GM19328 (cell line): ENCODE data around the gene TFDP2.
"Not testable (repeated sequence)": the region's sequence is repeated elsewhere in the genome, so short reads cannot be mapped to it uniquely, and the experiment has no call there.

Experiments
- ATAC-seq: cut with Tn5 transposase; IDR thresholded peaks from one replicate; pipeline ENCODE4 v1.9.1; 2021; ENCODE audit warnings: mild to moderate bottlenecking, moderate library complexity; ENCODE audit not compliant: unreplicated experiment

The TFDP2 gene

DNA sequence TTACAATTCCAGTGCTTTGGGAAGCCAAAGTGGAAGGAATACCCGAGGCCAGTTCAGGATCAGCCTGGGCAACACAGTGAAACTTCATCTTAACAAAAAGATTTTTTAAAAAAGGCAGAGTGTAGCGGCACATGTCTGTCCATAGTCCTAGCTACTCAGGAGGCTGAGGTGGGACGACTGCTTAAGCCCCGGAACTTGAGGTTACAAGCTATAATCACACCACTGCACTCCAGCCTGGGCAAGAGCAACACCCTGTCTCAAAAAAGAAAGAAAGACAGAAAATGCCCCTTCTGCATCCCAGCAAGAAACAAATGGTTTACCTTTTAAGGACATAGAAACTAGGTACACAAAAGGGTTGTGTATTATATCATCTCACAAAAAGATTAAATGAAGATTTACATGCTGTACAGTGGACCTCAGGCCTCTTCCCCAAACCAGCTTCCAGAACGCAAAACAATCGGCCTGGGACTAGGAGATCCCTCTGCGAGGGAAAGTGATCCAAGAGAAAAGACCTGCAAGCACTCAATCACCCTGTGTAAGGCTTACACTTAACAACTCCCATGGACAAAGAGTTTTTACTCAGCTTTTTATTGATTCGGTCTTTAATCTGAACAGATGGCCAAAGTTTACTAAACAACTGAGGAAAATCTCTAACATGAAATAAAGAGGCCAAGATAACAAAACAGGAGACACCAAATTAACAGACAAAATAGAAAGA is 21.2 kb downstream of the TFDP2 start:
- no peak for ATAC-seq

DNA sequence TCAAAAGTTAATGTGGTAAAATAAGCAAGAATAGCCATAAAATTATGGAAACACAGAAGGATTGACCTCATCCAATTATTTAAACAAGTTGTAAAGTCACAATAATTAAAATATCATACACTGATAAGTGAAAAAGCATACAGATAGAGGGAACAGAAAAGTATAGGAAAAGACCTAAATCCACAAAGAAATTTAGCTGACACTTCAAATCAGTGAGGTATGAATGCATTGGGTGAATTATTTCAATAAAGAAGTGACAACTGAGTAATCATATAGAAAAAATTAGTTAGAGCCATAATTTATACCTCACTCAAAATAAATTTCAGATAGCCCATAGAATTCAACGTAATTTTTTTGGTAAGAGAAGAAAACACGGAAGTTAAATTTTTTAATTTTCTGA is 25.1 kb downstream of the TFDP2 start:
- ATAC-seq = no peak

DNA sequence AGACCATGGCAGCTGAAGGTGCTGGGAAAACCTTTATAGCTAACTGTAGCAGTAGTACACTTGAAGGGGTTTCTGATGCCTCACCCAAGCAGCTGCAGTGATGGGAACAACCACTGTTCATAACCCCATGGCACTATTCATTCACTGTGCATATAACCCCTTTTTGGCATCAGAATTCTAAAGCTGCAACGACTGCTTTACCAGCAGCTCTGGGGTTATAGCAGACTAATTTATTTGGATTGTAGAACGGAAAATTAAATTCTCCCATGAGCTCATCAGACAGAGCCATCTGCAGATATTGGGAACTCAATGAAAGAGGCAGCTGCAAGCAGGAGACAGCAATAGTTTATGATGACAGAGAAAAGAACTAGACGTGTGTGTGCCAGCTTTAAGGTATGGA is 28.6 kb downstream of the TFDP2 start:
- no peak for ATAC-seq

DNA sequence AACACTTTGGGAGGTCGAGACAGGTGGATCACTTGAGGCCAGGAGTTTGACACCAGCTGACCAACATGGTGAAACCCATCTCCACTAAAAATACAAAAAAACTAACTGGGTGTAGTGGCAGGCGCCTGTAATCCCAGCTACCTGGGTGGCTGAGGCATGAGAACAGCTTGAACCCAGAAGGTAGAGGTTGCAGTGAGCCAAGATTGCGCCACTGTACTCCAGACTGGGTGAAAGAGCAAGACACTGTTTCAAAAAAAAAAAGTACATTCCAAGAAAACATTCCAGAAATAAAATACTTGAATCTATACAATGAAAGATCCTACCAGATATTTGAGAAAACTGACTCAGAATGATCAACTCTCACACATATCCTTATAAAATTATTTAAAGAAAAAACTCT is 30.4 kb downstream of the TFDP2 start:
- ATAC-seq = no peak

DNA sequence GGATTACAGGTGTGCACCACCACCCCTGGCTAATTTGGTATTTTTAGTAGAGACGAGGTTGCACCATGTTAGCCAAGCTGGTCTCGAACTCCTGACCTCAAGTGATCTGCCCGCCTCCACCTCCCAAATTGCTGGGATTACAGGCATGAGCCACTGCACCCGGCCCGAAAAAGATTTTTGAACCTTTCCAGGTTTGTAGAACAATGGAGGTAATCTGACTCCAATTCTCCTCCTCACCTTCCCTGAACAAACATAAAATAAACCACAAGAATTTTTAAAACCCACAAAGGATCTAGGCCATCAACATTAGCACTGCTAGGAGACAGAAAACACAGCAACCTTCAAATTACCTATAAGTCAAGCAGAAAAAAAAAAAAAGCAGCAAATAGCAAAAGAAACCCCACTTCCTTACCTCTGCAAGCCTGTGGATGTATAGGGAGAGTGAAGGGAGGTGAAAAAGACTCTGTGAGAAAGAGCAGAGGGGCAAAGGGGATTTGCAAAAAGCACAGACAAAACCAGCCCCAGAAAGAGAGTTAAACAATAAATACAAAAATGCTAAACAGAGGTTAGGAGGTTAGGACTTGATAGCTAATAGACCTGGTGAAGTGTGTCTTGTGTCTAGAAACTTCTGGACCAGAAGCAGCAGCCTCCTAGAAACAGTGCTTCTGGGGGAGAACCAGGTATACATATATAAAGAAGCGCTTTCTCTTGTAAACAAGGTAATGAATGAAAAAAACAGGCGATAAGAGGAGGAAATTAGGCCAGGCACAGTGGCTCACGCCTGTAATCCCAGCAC is 32.1 kb downstream of the TFDP2 start:
- ATAC-seq = no peak

DNA sequence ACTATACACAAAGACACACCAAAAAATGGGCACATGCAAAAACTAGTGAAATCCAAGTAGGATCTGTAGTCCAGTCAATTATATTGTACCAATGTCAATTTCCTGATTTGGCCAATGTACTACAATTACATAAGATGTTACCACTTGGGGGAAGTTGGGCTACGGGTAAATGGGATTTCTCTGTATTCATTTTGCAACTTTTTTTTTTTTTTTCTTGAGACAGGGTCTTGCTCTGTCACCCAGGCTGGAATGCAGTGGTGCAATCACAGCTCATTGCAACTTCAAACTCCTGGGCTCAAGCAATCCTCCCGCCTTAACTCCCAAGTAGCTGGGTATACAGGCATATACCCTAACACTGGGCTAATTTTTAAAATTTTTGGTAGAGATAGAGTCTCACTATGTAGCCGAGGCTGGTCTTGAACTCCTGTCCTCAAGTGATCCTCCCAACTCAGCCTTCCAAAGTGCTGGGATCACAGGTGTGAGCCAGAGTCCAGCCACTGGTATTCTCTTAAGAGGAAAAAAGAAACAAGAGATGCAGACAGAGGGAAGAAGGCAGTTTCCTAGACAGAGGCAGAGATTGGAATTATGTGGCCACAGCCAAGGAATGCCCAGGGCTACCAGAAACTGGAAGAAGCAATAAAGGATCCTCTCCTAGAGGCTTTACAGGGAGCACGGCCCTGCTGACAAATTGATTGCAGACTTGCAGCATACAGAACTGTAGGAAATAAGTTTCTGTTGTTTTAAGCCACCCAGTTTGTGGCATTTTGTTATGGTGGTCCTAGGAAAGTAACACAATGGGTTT is 33.3 kb downstream of the TFDP2 start:
- no peak for ATAC-seq

DNA sequence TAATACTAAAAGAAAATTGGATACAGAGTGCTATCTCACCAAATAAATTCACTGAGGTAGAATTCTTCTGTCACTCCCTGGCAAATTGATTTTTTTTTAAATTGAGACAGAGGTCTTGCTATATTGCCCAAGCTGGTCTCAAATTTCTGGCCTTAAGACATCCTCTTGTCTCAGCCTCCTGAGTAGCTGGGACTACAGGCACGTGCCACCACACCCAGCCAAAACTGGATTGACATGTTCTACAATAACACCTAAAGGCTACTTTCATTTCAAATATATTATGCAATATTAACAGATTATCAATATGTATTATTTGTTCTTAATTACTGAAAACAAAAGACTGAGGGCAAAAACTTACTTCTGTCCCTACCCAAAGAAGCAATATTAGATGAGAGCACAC is 36.7 kb downstream of the TFDP2 start:
- ATAC-seq = no peak

DNA sequence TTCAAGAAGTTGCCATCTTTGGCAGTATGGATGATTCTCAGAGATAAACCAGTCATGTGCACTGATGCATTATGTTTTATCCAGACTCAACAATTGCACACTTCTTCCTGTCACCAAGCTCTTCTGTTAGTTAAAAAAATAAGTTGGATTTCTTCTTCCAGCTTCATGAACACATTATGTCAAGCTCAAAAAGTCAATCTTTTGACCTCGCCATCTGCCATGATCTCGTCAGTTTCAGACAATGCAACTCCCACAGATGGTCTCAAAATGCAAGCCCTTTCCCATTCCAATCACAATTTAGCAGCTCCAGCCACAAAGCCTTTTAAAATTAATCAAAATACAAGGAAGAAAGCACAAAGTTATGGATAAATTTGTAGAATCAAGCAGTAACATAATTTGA is 42.8 kb downstream of the TFDP2 start:
- no peak for ATAC-seq

DNA sequence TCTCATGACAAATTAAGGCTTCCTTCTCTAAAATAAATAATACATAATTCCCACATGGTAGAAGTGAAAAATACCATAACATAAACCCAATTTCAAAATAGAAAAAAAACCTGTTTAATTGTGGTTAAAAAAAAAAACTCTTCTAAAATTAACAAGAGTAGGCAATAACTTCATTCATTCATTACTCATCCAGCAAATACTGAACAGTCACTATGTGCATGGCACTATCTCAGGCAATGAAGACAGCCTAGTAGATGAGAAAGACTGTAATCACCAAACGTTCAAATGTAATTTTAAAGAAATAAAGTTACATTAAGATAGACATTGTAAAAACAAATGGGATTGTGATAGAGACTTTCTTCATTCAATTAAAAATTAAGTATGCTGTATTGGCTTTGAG is 43.4 kb downstream of the TFDP2 start:
- no peak for ATAC-seq

DNA sequence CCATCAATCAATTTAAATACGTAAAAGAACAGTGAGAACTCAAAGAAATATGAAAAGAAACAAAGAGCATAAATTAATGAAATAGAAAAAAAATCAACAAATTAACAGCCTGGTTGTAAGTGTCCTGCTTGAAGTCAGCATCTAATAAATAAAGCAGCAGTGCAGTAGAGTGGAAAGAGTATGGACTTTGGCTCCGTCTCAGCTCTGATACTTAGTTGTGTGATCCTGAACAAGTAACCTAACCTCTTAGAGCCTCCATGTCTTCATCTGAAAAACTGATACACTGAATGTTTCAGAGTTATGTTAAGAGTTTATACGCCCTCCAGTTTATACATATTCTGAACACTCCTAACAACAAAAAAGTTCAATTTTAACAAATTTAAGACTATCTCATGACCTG is 44.6 kb downstream of the TFDP2 start:
- ATAC-seq = no peak

DNA sequence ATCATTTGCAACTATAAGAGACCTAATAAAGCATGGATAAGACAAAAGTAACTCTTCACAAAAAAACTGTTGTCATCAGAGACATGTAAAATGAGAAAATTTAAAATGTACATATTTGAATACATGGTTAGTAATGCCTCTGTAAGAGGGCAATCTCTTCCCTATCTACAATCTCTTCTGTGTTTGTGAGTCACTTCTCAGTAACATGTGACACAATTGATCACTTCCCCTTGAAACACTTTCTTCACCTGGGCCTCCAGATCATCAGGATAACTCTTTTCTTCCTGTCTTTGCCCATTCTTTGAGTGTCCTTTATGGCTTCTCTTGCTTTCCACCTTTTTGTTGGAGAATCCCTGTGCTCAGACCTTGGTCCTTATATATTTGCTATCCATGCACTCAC is 50.4 kb downstream of the TFDP2 start:
- no peak for ATAC-seq

DNA sequence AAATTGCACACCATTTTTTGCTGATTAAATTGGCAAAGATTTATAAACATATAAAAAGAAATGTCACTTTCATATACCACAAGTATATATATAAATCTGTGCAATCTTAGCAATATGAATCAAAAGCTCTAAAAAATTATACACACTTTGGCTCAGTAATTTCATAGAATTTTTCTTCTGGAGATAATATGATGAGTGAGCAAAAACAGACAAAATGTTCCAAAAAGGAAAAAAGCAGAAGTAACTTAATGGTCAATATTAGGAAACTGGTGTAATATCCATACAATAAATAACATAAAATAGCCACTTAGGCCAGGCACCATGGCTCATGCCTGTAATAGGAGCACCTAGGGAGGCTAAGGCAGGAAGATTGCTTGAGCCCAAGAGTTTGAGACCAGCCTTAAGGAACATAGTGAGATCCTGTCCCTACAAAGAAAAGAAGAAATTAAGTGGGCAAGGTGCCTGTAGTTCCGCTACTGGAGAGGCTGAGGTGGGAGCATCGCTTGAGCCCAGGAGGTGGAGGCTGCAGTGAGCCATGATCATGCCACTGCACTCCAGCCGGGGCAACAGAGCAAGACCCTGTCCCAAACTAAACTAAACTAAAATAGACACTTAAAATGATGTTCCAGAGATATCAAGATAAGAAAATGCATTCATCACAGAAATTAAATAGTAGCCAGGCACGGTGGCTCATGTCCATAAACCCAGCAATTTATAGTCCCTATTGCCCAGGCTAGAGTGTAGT is 52.1 kb downstream of the TFDP2 start:
- ATAC-seq = no peak

DNA sequence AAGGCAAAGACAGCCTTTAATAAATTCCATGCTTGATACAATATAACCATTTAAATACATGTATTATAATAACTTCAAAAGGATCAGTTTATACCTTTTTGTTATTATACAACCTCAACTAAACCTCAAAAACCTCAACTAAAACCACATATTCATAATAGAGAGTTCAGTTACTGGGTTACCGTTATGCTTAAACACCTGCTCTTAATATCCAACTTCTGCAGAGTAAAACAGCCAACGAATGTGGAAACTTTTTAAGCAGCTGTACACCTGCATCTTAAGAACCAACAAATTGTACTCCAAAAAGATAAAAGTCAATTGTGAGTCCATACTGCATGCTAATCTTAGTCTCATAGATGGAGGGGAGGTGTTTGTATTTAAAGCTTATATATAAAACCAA is 53.5 kb downstream of the TFDP2 start:
- ATAC-seq = no peak

DNA sequence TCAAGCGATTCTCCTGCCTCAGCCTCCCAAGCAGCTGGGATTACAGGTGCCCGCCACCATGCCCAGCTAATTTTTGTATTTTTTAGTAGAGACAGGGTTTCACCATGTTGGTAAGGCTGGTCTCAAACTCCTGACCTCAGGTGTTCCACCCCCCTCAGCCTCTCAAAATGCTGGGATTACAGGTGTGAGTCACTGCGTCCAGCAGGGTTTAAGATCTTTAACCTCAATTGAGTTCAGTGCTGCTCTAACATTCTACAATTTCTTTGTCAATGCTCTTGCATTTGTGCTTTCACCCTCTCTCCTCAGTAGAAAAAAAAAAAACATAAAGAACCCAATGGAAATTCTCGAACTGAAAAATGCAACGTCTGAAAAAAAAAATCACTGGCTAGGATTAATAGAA is 60.4 kb downstream of the TFDP2 start:
- not testable (repeated sequence) for ATAC-seq

DNA sequence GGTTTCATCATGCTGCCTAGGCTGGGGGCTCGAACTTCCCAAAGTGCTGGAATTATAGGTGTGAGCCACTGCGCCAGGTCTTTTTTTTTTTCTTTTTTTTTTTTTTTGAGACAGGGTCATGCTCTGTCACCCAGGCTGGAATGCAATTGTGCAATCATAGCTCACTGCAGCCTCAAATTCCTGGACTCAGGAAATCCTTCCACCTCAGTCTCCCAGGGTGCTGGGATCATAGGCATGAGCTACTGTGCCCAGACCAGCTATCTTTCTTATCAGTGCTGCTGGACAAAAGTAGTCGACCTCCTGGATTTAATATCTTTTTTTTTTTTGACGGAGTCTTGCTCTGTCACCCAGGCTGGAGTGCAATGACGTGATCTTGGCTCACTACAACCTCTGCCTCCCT is 60.8 kb downstream of the TFDP2 start:
- ATAC-seq = no peak

DNA sequence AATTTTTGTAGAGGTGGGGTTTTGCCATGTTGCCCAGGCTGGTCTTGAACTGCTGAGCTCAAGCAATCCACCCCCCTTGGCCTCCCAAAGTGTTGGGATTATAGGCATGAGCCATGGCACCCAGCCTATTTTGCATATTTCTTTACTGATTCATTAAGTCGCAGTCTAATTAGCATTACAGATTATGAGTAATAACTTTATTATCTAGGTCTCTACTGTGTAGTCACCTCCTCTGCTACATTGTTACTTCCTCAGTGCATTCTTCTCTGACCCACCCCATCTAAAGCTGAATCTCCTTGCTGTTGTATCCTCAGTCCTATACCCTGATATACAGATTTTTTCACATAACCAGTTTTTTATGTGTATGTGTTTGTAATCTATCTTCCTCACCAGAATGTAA is 61.7 kb downstream of the TFDP2 start:
- ATAC-seq = no peak

DNA sequence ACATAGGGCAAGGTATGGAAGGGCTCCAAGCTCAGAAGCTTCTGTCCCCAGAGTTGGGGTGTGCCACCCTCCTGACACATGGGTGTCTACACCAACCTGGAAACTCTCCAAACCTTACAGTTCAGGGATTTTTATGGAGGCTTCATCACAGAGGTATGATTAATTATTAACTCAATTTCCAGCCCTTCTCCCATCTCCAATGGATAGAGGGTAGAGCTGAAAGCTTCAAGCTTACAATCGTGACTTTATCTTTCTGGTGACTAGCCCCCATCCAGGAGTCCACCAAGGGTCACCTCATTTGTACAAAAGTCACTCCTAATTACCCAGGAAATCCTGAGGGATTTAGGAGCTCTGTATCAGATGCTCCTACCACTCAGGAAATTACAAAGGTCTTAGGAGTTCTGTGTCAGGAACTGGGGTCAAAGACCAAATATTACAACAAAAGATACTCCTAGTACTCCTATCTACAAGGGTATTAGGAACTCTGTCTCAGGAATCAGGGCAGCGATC is 62.7 kb downstream of the TFDP2 start:
- no peak for ATAC-seq

DNA sequence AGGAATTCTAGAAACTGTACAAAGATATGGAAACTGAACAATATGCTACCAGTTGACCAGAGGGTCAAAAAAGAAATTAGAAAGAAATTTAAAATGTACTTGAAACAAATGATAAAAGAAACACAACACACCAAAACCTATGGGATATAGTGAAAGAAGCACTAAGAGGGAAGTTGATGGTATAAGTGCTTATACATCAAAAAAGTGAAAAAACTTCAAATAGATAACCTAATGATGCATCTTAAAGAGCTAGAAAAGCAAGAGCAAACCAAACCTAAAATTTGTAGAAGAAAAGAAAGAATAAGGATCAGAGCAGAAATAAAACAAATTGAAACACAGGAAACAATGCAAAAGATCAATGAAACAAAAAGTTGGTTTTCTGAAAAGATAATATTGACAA is 68.2 kb downstream of the TFDP2 start:
- ATAC-seq = no peak

DNA sequence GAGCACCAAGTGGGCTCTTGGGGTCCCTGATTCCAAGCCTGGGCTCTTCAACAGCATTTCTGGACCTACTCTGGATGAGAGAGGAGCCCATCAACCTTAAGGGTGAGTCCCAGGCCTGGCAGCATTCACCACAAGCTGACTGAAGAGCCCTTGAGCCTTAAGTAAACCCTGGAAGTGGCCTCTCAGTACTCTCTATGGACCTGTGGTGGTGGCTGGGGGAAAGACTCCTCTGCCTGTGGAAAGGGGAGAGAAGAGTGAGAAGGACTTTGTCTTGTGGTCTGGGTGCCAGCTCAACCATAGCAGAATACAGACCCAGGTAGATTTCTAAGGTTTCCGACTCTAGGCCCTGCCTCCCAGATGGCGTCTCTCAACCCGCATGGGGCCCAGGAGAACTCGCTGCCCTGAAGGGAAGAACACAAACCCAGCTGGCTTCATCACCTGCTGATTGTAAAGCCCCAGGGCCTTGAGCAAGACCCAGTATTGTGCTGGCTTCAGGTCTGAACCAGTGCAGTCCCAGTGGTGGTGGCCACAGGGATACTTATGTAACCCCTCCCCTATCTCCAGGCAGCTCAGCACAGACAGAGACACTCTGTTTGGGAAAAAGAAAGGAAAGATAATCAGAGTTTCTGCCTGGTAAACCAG is 71.4 kb downstream of the TFDP2 start:
- no peak for ATAC-seq

DNA sequence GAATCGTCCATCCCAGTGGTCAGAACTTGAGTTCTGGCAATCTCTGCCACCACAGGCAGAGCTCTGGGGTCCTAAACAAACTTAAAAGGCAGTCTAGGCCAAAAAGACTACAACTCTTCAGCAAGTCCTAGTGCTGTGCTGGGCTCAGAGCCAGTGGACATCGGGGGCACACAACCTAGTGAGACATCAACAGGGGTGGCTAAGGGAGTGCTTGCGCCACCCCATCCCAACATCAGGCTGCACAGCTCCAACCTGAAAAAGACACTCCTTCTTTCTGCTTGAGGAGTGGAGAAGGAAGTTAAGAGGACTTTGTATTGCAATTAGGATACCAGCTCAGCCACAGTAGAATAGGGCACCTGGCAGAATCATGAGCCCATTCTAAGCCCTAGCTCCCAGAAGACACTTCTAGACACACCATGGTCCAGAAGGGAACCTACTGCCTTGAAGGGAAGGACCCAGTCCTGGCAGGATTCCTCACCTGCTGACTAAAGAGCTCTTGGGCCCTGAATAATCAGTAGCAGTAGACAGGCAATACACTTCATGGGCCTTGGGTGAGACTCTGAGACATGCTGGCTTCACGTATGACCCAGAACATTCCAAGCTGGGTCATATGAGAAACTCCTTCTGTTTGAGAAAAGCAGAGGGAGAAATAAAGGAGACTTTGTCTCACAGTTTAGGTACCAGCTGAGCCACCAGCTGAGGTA is 72.0 kb downstream of the TFDP2 start:
- no peak for ATAC-seq
